ENCODE measurements around the gene ITGAD.
A peak's percentile ranks its signal among the peaks of the same experiment; 100 is the strongest.

ITGAD gene

DNA sequence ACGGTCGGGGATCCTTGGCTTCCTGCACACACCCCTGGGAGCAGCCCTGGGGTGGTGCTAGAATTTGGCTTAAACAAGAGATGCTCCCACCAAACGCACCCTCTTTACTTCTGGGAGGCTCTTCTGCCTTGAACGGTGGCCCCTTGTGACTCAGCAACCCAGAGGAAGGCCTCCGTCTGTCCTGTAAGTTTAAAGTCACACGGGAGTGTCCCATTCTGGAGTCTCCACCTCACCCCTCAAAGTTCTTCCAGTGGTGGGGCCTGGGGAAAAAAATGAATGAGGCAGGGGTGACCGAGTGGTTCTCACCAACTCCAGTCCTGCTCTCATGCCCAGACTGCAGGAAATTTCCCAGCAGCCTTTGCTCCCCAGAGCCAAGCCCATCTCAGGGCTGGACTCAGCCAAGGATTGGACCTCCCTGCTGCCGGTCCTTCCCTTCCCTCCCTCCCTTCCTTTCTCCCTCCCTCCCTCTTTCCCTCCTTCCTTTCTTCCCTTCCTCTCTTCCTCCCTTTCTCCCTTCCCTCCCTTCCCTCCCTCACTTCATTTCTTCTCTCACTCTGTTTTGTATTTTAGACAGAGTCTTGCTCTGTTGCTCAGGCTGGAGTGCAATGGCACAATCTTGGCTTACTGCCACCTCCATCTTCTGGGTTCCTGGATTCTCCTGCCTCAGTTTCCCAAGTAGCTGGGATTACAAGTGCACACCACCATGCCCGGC lies 11.4 kb downstream of the ITGAD start:
- Histone ChIP-seq H3K4me2 (ENCODE audit: low read depth, low read length) (peak overlapping the region; percentile 88), H3K27ac (ENCODE audit: low read length) (no peak overlapping the region), H2AFZ (ENCODE audit: low read length) (peak overlapping the region; percentile 80)

DNA sequence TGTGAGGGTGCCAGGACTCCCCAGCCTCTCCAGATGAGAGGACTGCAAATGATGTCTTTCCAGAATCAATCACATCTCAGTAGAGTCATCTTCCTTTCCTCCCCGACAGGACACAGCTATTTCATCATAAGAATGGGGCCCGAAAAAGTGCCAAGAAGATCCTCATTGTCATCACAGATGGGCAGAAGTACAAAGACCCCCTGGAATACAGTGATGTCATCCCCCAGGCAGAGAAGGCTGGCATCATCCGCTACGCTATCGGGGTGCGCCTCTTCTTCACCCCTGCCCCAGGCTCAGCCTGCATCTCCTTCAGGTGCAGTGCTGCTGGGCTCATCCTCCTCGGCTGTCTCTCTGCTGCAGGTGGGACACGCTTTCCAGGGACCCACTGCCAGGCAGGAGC lies 14.3 kb downstream of the ITGAD start:
- no peaks in the 10 kb centered on the region for H3K36me3 ChIP-seq (replicated peaks; ENCODE audit: insufficient read depth, low read length)
- H3K27me3 ChIP-seq (replicated peaks; ENCODE audit: insufficient read depth, low read length), result peaks cover 40% of the 10 kb centered on the region
- H3K4me2 ChIP-seq (ENCODE audit: low read depth, low read length), result no peak overlapping the region
- no peak overlapping the region for H3K9ac ChIP-seq (ENCODE audit: low read length)
- H4K20me1 ChIP-seq (ENCODE audit: insufficient read depth, low read length), result no peaks in the 10 kb centered on the region
- H3K4me1 ChIP-seq (ENCODE audit: low read length), result no peaks in the 10 kb centered on the region
- no peak overlapping the region for H2AFZ ChIP-seq (ENCODE audit: low read length)
- H3K79me2 ChIP-seq (ENCODE audit: low read length), result 0 out of 2 replicates have a peak, but pooled peaks cover 5% of the 10 kb centered on the region
- no peaks in the 10 kb centered on the region for H3K9me2 ChIP-seq (replicated peaks; ENCODE audit: insufficient read depth, low read length)
- H3K27ac ChIP-seq (ENCODE audit: low read length), result no peak overlapping the region
- no peaks in the 10 kb centered on the region for H3K9me3 ChIP-seq (replicated peaks; ENCODE audit: insufficient read depth, low read length)
- H3F3A ChIP-seq (ENCODE audit: insufficient read depth, low read length), result no peaks in the 10 kb centered on the region
- no peak overlapping the region for H3K4me3 ChIP-seq (ENCODE audit: low read length)
- TF ChIP-seq, protein P1, sequence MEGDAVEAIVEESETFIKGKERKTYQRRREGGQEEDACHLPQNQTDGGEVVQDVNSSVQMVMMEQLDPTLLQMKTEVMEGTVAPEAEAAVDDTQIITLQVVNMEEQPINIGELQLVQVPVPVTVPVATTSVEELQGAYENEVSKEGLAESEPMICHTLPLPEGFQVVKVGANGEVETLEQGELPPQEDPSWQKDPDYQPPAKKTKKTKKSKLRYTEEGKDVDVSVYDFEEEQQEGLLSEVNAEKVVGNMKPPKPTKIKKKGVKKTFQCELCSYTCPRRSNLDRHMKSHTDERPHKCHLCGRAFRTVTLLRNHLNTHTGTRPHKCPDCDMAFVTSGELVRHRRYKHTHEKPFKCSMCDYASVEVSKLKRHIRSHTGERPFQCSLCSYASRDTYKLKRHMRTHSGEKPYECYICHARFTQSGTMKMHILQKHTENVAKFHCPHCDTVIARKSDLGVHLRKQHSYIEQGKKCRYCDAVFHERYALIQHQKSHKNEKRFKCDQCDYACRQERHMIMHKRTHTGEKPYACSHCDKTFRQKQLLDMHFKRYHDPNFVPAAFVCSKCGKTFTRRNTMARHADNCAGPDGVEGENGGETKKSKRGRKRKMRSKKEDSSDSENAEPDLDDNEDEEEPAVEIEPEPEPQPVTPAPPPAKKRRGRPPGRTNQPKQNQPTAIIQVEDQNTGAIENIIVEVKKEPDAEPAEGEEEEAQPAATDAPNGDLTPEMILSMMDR (IDR thresholded peaks at IDR 0.05; ENCODE audit: low read length), result no peak
- TF ChIP-seq EZH2phosphoT487 (IDR thresholded peaks at IDR 0.05; ENCODE audit: low read length) (no peak), EZH2 (optimal IDR thresholded peaks at IDR 0.05; ENCODE audit: low read depth, low read length) (no peak)
- no peak for DNase-seq

More for the DNA sequence above, 11.4 kb downstream of the ITGAD start:
- TF ChIP-seq EZH2 (optimal IDR thresholded peaks at IDR 0.05; ENCODE audit: low read depth, low read length) (no peak), EZH2phosphoT487 (IDR thresholded peaks at IDR 0.05; ENCODE audit: low read length) (no peak)
- TF ChIP-seq, protein P1 (IDR thresholded peaks at IDR 0.05; ENCODE audit: low read length), result no peak
- H3F3A ChIP-seq (ENCODE audit: insufficient read depth, low read length), result no peaks in the 10 kb centered on the region
- H3K9ac ChIP-seq (ENCODE audit: low read length), result peak overlapping the region; percentile 60; the same call in 1 of the 2 replicates
- H3K36me3 ChIP-seq (replicated peaks; ENCODE audit: insufficient read depth, low read length), result no peaks in the 10 kb centered on the region
- peak; percentile 14 for DNase-seq
- H3K79me2 ChIP-seq (ENCODE audit: low read length), result 0 out of 2 replicates have a peak, but pooled peaks cover 5% of the 10 kb centered on the region
- H3K9me2 ChIP-seq (replicated peaks; ENCODE audit: insufficient read depth, low read length), result no peaks in the 10 kb centered on the region
- H3K27me3 ChIP-seq (replicated peaks; ENCODE audit: insufficient read depth, low read length), result peaks cover 16% of the 10 kb centered on the region
- H4K20me1 ChIP-seq (ENCODE audit: insufficient read depth, low read length), result no peaks in the 10 kb centered on the region
- H3K4me1 ChIP-seq (ENCODE audit: low read length), result no peaks in the 10 kb centered on the region
- H3K9me3 ChIP-seq (replicated peaks; ENCODE audit: insufficient read depth, low read length), result no peaks in the 10 kb centered on the region
- peak overlapping the region; percentile 80 for H3K4me3 ChIP-seq (ENCODE audit: low read length)

DNA sequence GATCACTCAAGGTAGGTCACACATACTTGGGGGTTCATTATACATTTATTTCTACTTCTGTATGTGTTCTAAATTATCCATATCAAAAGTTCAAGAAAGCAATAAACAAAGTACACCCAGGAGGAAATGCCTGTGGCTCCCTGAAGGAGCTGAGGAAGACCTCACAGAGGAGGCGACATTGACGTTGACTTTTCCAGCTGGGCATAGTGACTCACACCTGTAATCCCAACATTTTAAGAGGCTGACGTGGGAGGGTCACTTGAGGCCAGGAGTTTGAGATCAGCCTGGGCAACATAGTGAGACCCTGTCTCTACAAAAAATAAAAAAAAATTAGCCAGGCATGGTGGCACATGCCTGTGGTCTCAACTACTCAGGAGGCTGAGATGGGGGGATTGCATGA lies 16.3 kb downstream of the ITGAD start:
- no peaks in the 10 kb centered on the region for H3K9me3 ChIP-seq (replicated peaks; ENCODE audit: insufficient read depth, low read length)
- TF ChIP-seq EZH2phosphoT487 (IDR thresholded peaks at IDR 0.05; ENCODE audit: low read length) (no peak), EZH2 (optimal IDR thresholded peaks at IDR 0.05; ENCODE audit: low read depth, low read length) (no peak)
- TF ChIP-seq, protein P1 (IDR thresholded peaks at IDR 0.05; ENCODE audit: low read length), result no peak
- H3K4me1 ChIP-seq (ENCODE audit: low read length), result no peaks in the 10 kb centered on the region
- no peak overlapping the region for H3K9ac ChIP-seq (ENCODE audit: low read length)
- H2AFZ ChIP-seq (ENCODE audit: low read length), result no peak overlapping the region
- H3K79me2 ChIP-seq (ENCODE audit: low read length), result no peaks in the 10 kb centered on the region
- H3F3A ChIP-seq (ENCODE audit: insufficient read depth, low read length), result no peaks in the 10 kb centered on the region
- H3K36me3 ChIP-seq (replicated peaks; ENCODE audit: insufficient read depth, low read length), result no peaks in the 10 kb centered on the region
- H4K20me1 ChIP-seq (ENCODE audit: insufficient read depth, low read length), result no peaks in the 10 kb centered on the region
- H3K27me3 ChIP-seq (replicated peaks; ENCODE audit: insufficient read depth, low read length), result peaks cover 52% of the 10 kb centered on the region
- H3K9me2 ChIP-seq (replicated peaks; ENCODE audit: insufficient read depth, low read length), result no peaks in the 10 kb centered on the region
- H3K27ac ChIP-seq (ENCODE audit: low read length), result no peak overlapping the region
- H3K4me2 ChIP-seq (ENCODE audit: low read depth, low read length), result no peak overlapping the region
- no peak overlapping the region for H3K4me3 ChIP-seq (ENCODE audit: low read length)
- no peak for DNase-seq
